HG03064 (cell line): ENCODE measurements around the gene FRRS1.

Experiments
- ATAC-seq: cut with Tn5 transposase; IDR thresholded peaks from one replicate; pipeline ENCODE4 v1.9.1; 2021; ENCODE audit warnings: low read depth; ENCODE audit not compliant: unreplicated experiment

Gene FRRS1

GRCh38 chr1:99738858-99739465, 27.5 kb downstream of the FRRS1 start:
- ATAC-seq = no peak

GRCh38 chr1:99737016-99737415, 29.4 kb downstream of the FRRS1 start:
- no peak for ATAC-seq

GRCh38 chr1:99735852-99736251, 30.6 kb downstream of the FRRS1 start:
- no peak for ATAC-seq

GRCh38 chr1:99731384-99731783, 35.1 kb downstream of the FRRS1 start:
- no peak for ATAC-seq

GRCh38 chr1:99728494-99729235, 37.8 kb downstream of the FRRS1 start:
- ATAC-seq = no peak

- ATAC-seq = no peak
These were observed 38.8 kb downstream of the FRRS1 start for GRCh38 chr1:99727575-99728185.

GRCh38 chr1:99726818-99727217, 39.6 kb downstream of the FRRS1 start:
- no peak for ATAC-seq

- no peak for ATAC-seq
These were observed 40.0 kb downstream of the FRRS1 start for GRCh38 chr1:99726407-99726806.

GRCh38 chr1:99725996-99726395, 40.4 kb downstream of the FRRS1 start:
- no peak for ATAC-seq

- no peak for ATAC-seq
These were observed 43.2 kb downstream of the FRRS1 start for GRCh38 chr1:99723251-99723650.

- no peak for ATAC-seq
These were observed 49.4 kb downstream of the FRRS1 start for GRCh38 chr1:99717005-99717404.

GRCh38 chr1:99713006-99713405, 53.4 kb downstream of the FRRS1 start:
- no peak for ATAC-seq

- no peak for ATAC-seq
These were observed 55.4 kb downstream of the FRRS1 start for GRCh38 chr1:99710994-99711393.

GRCh38 chr1:99707535-99708142, 58.8 kb downstream of the FRRS1 start:
- no peak for ATAC-seq

GRCh38 chr1:99705385-99705784, 61.0 kb downstream of the FRRS1 start:
- no peak for ATAC-seq

- no peak for ATAC-seq
These were observed 62.0 kb downstream of the FRRS1 start for GRCh38 chr1:99704356-99704816.

- no peak for ATAC-seq
These were observed 64.2 kb downstream of the FRRS1 start for GRCh38 chr1:99702221-99702620.

- no peak for ATAC-seq
These were observed 66.4 kb downstream of the FRRS1 start for GRCh38 chr1:99700020-99700419.

- ATAC-seq = no peak
These were observed 68.9 kb downstream of the FRRS1 start for GRCh38 chr1:99697580-99697979.

GRCh38 chr1:99696616-99697015, 69.8 kb downstream of the FRRS1 start:
- no peak for ATAC-seq

- ATAC-seq = no peak
These were observed 75.3 kb downstream of the FRRS1 start for GRCh38 chr1:99691175-99691574.
